H1 (cell line): ENCODE measurements around the gene LRP2BP. TPM values are rescaled to one million over a fixed set of nuclear protein-coding genes. Genes with fewer than 3 reads are reported as not detected.

Experiments
- CTCF ChIA-PET: fragments of 300-600 bp; sonication (Branson Sonifier 250); formaldehyde crosslinking; loops from one replicate; lab custom pipeline; 2021; ENCODE audit not compliant: partially characterized antibody; lab: Charles Lee
- POLR2A ChIA-PET: fragments of 300-600 bp; sonication (Branson Sonifier 250); formaldehyde crosslinking; loops from one replicate; lab custom pipeline; 2021; ENCODE audit warnings: inconsistent platforms; ENCODE audit not compliant: partially characterized antibody; lab: Charles Lee
- DNase-seq, 2 experiments: peaks; one replicate each; pipeline versions ENCODE4 v3.0.0 to v3.0.0-alpha.2; 2010 to 2022; ENCODE audit warnings: low spot score in 2 of 2, low read depth in 1 of 2, mixed read lengths in 1 of 2
- FAIRE-seq: peaks from 2 replicates; lab custom pipeline; 2011; peaks lifted over from hg19 to GRCh38; lab: Jason Lieb, UNC
- H2AFZ ChIP-seq: 2 replicates; pipeline ENCODE4 v1.8.1; 2012; ENCODE audit warnings: low read length, inconsistent platforms
- H2AK5ac ChIP-seq: 2 replicates; pipeline ENCODE4 v1.6.1; 2013; ENCODE audit warnings: low read depth, low read length
- H2BK120ac ChIP-seq: replicated peaks from 2 replicates; pipeline ENCODE3; 2013; ENCODE audit warnings: low read depth, low read length, inconsistent platforms
- H2BK12ac ChIP-seq: 2 replicates; pipeline ENCODE4 v1.6.1; 2013; ENCODE audit warnings: low read depth, low read length
- H2BK15ac ChIP-seq: 2 replicates; pipeline ENCODE4 v1.6.1; 2013; ENCODE audit warnings: low read length
- H2BK20ac ChIP-seq: 2 replicates; pipeline ENCODE4 v1.6.1; 2013; ENCODE audit warnings: low read length
- H2BK5ac ChIP-seq: 2 replicates; pipeline ENCODE4 v1.6.1; 2013; ENCODE audit warnings: low read depth, low read length
- H3K14ac ChIP-seq: 2 replicates; pipeline ENCODE4 v1.6.1; 2013; ENCODE audit warnings: inconsistent platforms; ENCODE audit not compliant: insufficient read length
- H3K18ac ChIP-seq: 2 replicates; pipeline ENCODE4 v1.6.1; 2013; ENCODE audit warnings: low read length; ENCODE audit errors: extremely low read depth
- H3K23ac ChIP-seq: 2 replicates; pipeline ENCODE4 v1.6.1; 2013; ENCODE audit warnings: inconsistent platforms; ENCODE audit not compliant: insufficient read length
- H3K23me2 ChIP-seq: 2 replicates; pipeline ENCODE4 v1.6.1; 2013; ENCODE audit warnings: low read depth, low read length
- H3K27ac ChIP-seq: 2 replicates; pipeline ENCODE4 v1.6.1; 2011; ENCODE audit warnings: low read depth, low read length, inconsistent platforms
- H3K27me3 ChIP-seq, 4 experiments: replicated peaks in 1 of 4; 1 replicate in 1 of 4; 2 replicates in 3 of 4; pipeline versions ENCODE4 v1.6.1 to v1.8.1; 2011 to 2013; ENCODE audit warnings: low read length in 3 of 4, mild to moderate bottlenecking in 3 of 4, inconsistent platforms in 2 of 4, mixed read lengths in 2 of 4, moderate library complexity in 1 of 4; ENCODE audit not compliant: control insufficient read depth in 3 of 4, insufficient read depth in 3 of 4; ENCODE audit errors: extremely low read depth in 1 of 4
- H3K36me3 ChIP-seq, 4 experiments: 2 replicates each; pipeline versions ENCODE4 v1.6.1 to v1.8.1; 2011 to 2013; ENCODE audit warnings: mild to moderate bottlenecking in 4 of 4, low read length in 3 of 4, moderate library complexity in 2 of 4, control low read depth in 1 of 4, inconsistent platforms in 1 of 4; ENCODE audit not compliant: insufficient read depth in 4 of 4, control insufficient read depth in 2 of 4
- H3K4ac ChIP-seq: replicated peaks from 2 replicates; pipeline ENCODE3; 2013; ENCODE audit warnings: low read length, low read depth, mixed read lengths, inconsistent platforms; ENCODE audit not compliant: insufficient read length
- H3K4me1 ChIP-seq, 4 experiments: replicated peaks in 1 of 4; 1 replicate in 1 of 4; 2 replicates in 3 of 4; pipeline versions ENCODE4 v1.6.1 to v1.8.1; 2011 to 2013; ENCODE audit warnings: low read length in 3 of 4, inconsistent platforms in 2 of 4, mixed read lengths in 1 of 4; ENCODE audit not compliant: insufficient read depth in 4 of 4, control insufficient read depth in 3 of 4
- H3K4me2 ChIP-seq, 2 experiments: 2 replicates each; pipeline versions ENCODE4 v1.6.1 to v1.8.1; 2011 to 2013; ENCODE audit warnings: low read depth in 2 of 2, low read length in 2 of 2, control low read depth in 1 of 2, inconsistent platforms in 1 of 2, mild to moderate bottlenecking in 1 of 2; ENCODE audit not compliant: insufficient read depth in 1 of 2
- H3K4me3 ChIP-seq, 4 experiments: fragments of 200-600, 300-600 bp in 1 of 4; sonication (generic), shearing (Covaris generic), sonication (Bioruptor Twin) in 1 of 4; 2 replicates each; pipeline versions ENCODE4 v1.5.1 to v1.8.1; 2011 to 2016; ENCODE audit warnings: low read length in 4 of 4, low read depth in 3 of 4, control low read depth in 2 of 4, inconsistent platforms in 2 of 4, mild to moderate bottlenecking in 2 of 4, mixed read lengths in 1 of 4, moderate library complexity in 1 of 4; ENCODE audit not compliant: insufficient read depth in 2 of 4; ENCODE audit errors: extremely low read depth in 1 of 4
- H3K56ac ChIP-seq: replicated peaks from 2 replicates; pipeline ENCODE3; 2013; ENCODE audit warnings: low read depth, mild to moderate bottlenecking, mixed read lengths, low read length, inconsistent platforms; ENCODE audit not compliant: insufficient read length
- H3K79me1 ChIP-seq: 2 replicates; pipeline ENCODE4 v1.6.1; 2013; ENCODE audit warnings: low read depth, low read length, control low read depth
- H3K79me2 ChIP-seq, 2 experiments: 2 replicates each; pipeline versions ENCODE4 v1.6.1 to v1.8.1; 2012 to 2013; ENCODE audit warnings: low read length in 2 of 2, mild to moderate bottlenecking in 2 of 2, inconsistent platforms in 1 of 2; ENCODE audit not compliant: insufficient read depth in 2 of 2, control insufficient read depth in 1 of 2
- H3K9ac ChIP-seq, 4 experiments: replicated peaks in 1 of 4; 1 replicate in 1 of 4; 2 replicates in 3 of 4; pipeline versions ENCODE4 v1.6.1 to v1.8.1; 2011 to 2013; ENCODE audit warnings: low read depth in 3 of 4, low read length in 3 of 4, control low read depth in 2 of 4, mild to moderate bottlenecking in 2 of 4, moderate library complexity in 2 of 4, inconsistent platforms in 1 of 4; ENCODE audit errors: extremely low read depth in 1 of 4
- H3K9me3 ChIP-seq, 2 experiments: 2 replicates each; pipeline versions ENCODE4 v1.6.1 to v1.8.1; 2012 to 2013; ENCODE audit warnings: mild to moderate bottlenecking in 2 of 2, moderate library complexity in 2 of 2, control low read depth in 1 of 2, inconsistent platforms in 1 of 2, low read depth in 1 of 2, low read length in 1 of 2, mixed read lengths in 1 of 2; ENCODE audit not compliant: insufficient read depth in 2 of 2
- H4K20me1 ChIP-seq, 2 experiments: replicated peaks in 1 of 2; 2 replicates each; pipeline versions ENCODE3 to v1.8.1; 2011 to 2013; ENCODE audit warnings: inconsistent platforms in 2 of 2, low read length in 2 of 2, mild to moderate bottlenecking in 1 of 2; ENCODE audit not compliant: insufficient read depth in 2 of 2, control insufficient read depth in 1 of 2
- H4K5ac ChIP-seq: 2 replicates; pipeline ENCODE4 v1.6.1; 2013; ENCODE audit warnings: low read length, low read depth, mixed read lengths, inconsistent platforms; ENCODE audit not compliant: insufficient read length
- H4K8ac ChIP-seq: 2 replicates; pipeline ENCODE4 v1.8.0; 2013; ENCODE audit warnings: mild to moderate bottlenecking, moderate library complexity, low read length, inconsistent platforms; ENCODE audit not compliant: insufficient read depth; ENCODE audit errors: extremely low read depth
- H4K91ac ChIP-seq: replicated peaks from 2 replicates; pipeline ENCODE3; 2013; ENCODE audit warnings: low read length, mixed read lengths, inconsistent platforms; ENCODE audit not compliant: insufficient read length
- CHD1 ChIP-seq: IDR thresholded peaks from 2 replicates; pipeline ENCODE4 v1.6.1; 2012; ENCODE audit warnings: low read depth, low read length, improper control_type of control experiment
- CREB1 ChIP-seq: IDR thresholded peaks from 2 replicates; pipeline ENCODE4 v1.6.1; 2012; ENCODE audit warnings: inconsistent platforms
- FOSL1 ChIP-seq: IDR thresholded peaks from 2 replicates; pipeline ENCODE4 v1.6.1; 2011; ENCODE audit warnings: mild to moderate bottlenecking, low read depth, low read length, moderate library complexity; ENCODE audit not compliant: insufficient read depth
- HDAC2 ChIP-seq, 2 experiments: fragments of 300-600 bp in 1 of 2; sonication (generic) in 1 of 2; IDR thresholded peaks; 2 replicates each; pipeline ENCODE4 v1.6.1; 2011 to 2012; ENCODE audit warnings: low read depth in 2 of 2, low read length in 2 of 2, mild to moderate bottlenecking in 2 of 2, moderate library complexity in 2 of 2, borderline replicate concordance in 1 of 2, inconsistent platforms in 1 of 2
- NANOG ChIP-seq: IDR thresholded peaks from 2 replicates; pipeline ENCODE4 v1.6.1; 2011; ENCODE audit warnings: low read length, low read depth, mild to moderate bottlenecking, inconsistent platforms; ENCODE audit not compliant: insufficient read depth, poor library complexity, severe bottlenecking
- RNF2 ChIP-seq: fragments of 200-900, 300-1000 bp; sonication (generic); IDR thresholded peaks from 2 replicates; pipeline ENCODE4 v1.7.1; 2016; ENCODE audit warnings: borderline replicate concordance, low read depth, mild to moderate bottlenecking, antibody characterized with exemption, low read length; ENCODE audit not compliant: poor library complexity, severe bottlenecking; ENCODE audit errors: missing control alignments
- SP2 ChIP-seq: IDR thresholded peaks from 2 replicates; pipeline ENCODE4 v1.6.1; 2012; ENCODE audit warnings: mild to moderate bottlenecking, low read length, inconsistent platforms
- SRF ChIP-seq: IDR thresholded peaks from 2 replicates; pipeline ENCODE4 v1.6.1; 2011; ENCODE audit warnings: mild to moderate bottlenecking, low read depth, low read length, moderate library complexity
- WGBS, 2 experiments: shearing (Covaris generic) in 1 of 2; methylation state at CpG; one replicate each; pipeline versions ENCODE4 v1.1.6 to v1.1.7; 2013 to 2015; ENCODE audit warnings: low lambda C conversion rate in 2 of 2, mixed read lengths in 2 of 2, inconsistent platforms in 1 of 2, low coverage in 1 of 2, missing lambda C conversion rate in 1 of 2; ENCODE audit not compliant: insufficient replicate concordance in 2 of 2, insufficient coverage in 1 of 2, insufficient read length in 1 of 2; ENCODE audit errors: extremely low coverage in 1 of 2, missing lambda C conversion rate in 1 of 2; 5-methylcytosine and 5-hydroxymethylcytosine counted together
- polyA plus RNA-seq, 7 experiments: library from polyadenylated mRNA; depleted of rRNA in 3 of 7; stranded (reverse) in 5 of 7; unstranded in 2 of 7; fragments of >200 nt in 5 of 7; fragments of 200-250 nt in 2 of 7; gene quantifications; 1 replicate in 5 of 7; 2 replicates in 1 of 7; 4 replicates in 1 of 7; pipeline versions ENCODE4 v1.2.1 to v1.2.3, GENCODE V29; 2011 to 2013; ENCODE audit warnings: missing spikeins in 2 of 7, mixed read lengths in 2 of 7
- total RNA-seq: library from RNA; stranded (reverse); fragmentation: NEBNext Ultra II Directional; extraction: Animal tissue kit (Norgen Biotek cat#: 25700); gene quantifications from 2 replicates; pipeline ENCODE4 v1.2.1, GENCODE V29; 2021

LRP2BP gene
- total and polyA plus RNA-seq, 2 of the 8 experiments (the other 6 are each of a cell fraction or from before 2014, with no cell fraction given): 0.12 to 0.30 TPM

DNA sequence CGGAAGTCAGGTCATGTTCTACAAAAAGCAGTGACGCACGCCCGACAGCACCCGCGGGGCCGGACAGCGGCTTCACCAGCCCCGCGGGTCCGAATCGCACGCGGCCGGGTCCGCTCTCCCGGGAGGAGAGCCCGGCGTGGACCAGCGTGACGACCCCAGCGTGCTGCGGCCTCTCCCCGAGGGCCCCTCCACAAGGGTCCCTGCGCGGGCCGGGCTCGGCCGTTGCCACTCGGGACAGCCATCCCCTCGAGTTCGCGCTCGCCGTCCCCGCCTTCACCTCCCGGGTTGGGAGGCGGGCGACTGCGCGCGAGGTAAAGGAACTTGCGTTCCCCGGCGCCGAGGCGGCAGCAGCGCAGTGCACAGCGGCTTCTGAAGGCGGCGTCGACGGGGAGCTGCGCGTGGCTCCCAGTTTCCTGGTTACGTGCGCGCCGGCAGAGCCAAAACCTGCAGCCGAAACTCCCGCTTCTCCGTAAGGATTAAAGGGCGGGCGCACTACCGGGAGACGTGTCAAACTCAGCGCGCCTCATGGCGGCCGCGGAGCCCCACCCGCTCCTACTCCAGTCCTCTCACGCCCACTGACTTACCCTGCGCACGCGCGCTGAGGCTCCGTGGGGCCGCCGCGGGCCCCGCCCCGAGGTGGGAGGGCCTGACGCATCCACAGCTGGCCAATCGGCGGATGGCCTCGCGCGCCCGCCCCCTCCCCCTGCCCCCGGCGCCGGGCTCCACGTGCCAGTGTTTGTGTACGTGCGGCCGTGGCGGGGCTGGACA, 416 bp upstream of the LRP2BP start:
- Histone ChIP-seq H3K27me3 (no peaks in the 10 kb centered on the region), H3K79me2 (no peaks in the 10 kb centered on the region), H2BK120ac (no peak overlapping the region), H3K36me3 (peaks cover 0 to 12% (median 1%) of the 10 kb centered on the region in 4 experiments; a peak in 2 of 8 replicates), H3K18ac (peak overlapping the region; percentile 53; the same call in 1 of the 2 replicates), H3K23me2 (peaks cover 12% of the 10 kb centered on the region; the same call in 1 of the 2 replicates), H3K27ac (peak overlapping the region; percentile 34; the same call in 1 of the 2 replicates), H2AK5ac (no peak overlapping the region), H3K4me1 (peaks cover 0 to 6% (median 4%) of the 10 kb centered on the region in 4 experiments; a peak in 4 of 7 replicates), H3K9me3 (no peaks in the 10 kb centered on the region), H3K23ac (no peak overlapping the region), H4K8ac (peak overlapping the region; percentile 85; the same call in 1 of the 2 replicates), H3K4me3 (peak overlapping the region; percentile 27 to 70 (median 54)), H3K56ac (no peak overlapping the region), H4K91ac (peak overlapping the region; percentile 69), H3K14ac (no peak overlapping the region), H2BK12ac (no peak overlapping the region; the same call in 1 of the 2 replicates), H3K4me2 (peak overlapping the region; percentile 71 to 76), H2BK5ac (no peak overlapping the region), H3K9ac (peak overlapping the region in 3 of 4 experiments; percentile 25 to 46 (median 35); a peak in 4 of 7 replicates), H2BK20ac (no peak overlapping the region), H4K20me1 (no peaks in the 10 kb centered on the region), H2BK15ac (no peak overlapping the region), H3K79me1 (no peaks in the 10 kb centered on the region), H4K5ac (peak overlapping the region; percentile 41), H3K4ac (no peak overlapping the region), H2AFZ (no peak overlapping the region; the same call in 1 of the 2 replicates)
- FAIRE-seq (no peak), DNase-seq (peak in 1 of 2 experiments; percentile 86)
- ChIA-PET CTCF (interaction anchor here (0.5 to 1.0 kb wide), 3 partner anchors 30 to 113 kb away, joined by 3 to 5 read pairs (median 4); partner anchors contain the start of gene UFSP2), POLR2A (interaction anchor here (0.6 to 4.8 kb wide), 14 partner anchors 10 to 503 kb away, joined by 3 to 25 read pairs (median 3); partner anchors contain the start of genes HELT, SLC25A4 and UFSP2)
- WGBS, 2 experiments: 3% methylated on average over 67 of the region's 98 CpGs; no CpG with 5 or more reads in 1 of the 2 experiments
- TF ChIP-seq CHD1: no peak
- no peak for TF ChIP-seq NANOG
- TF ChIP-seq SP2: no peak
- peak; percentile 61 for TF ChIP-seq RNF2
- 0 out of 2 replicates have a peak, but pooled peaks have one; percentile 6 for TF ChIP-seq FOSL1
- peak in 1 of 2 experiments; percentile 85; a peak in 3 of 4 replicates for TF ChIP-seq HDAC2 (IDR thresholded peaks at IDR 0.05; ENCODE audit: borderline replicate concordance in 1 of 2, low read depth in 2 of 2, low read length in 2 of 2)
- TF ChIP-seq CREB1: peak; percentile 93
- no peak for TF ChIP-seq SRF
